OCI-LY7 (cell line): ENCODE data around the gene UBE2N.

Experiments used
- CTCF ChIP-seq: fragments of 200-600 bp; sonication (generic); conservative IDR thresholded peaks from 2 replicates; pipeline ENCODE4 v1.5.1; 2014; ENCODE audit warnings: mild to moderate bottlenecking, antibody characterized with exemption, low read length, moderate library complexity, mixed read lengths
- EZH2phosphoT487 ChIP-seq: fragments of 200-600 bp; sonication (generic); IDR thresholded peaks from 2 replicates; pipeline ENCODE4 v1.6.1; 2018; ENCODE audit warnings: low read depth, borderline replicate concordance, mild to moderate bottlenecking, mixed run types, antibody characterized with exemption, low read length, moderate library complexity, mixed read lengths

GRCh38 chr12:93358821-93359220 is 82.9 kb downstream of the UBE2N start:
- TF ChIP-seq CTCF (no peak), EZH2phosphoT487 (no peak)
